ENCODE measurements around the gene CDH4.

The CDH4 gene

GRCh38 chr20:61732511-61733210, 480.6 kb downstream of the CDH4 start:
- no peak for TF ChIP-seq CTCF (IDR thresholded peaks at IDR 0.05; ENCODE audit: extremely low read depth, missing control alignments)
- no peak for DNase-seq (ENCODE audit: low spot score)

GRCh38 chr20:61733216-61733615, 481.2 kb downstream of the CDH4 start:
- DNase-seq (ENCODE audit: low spot score) = no peak
- TF ChIP-seq CTCF (IDR thresholded peaks at IDR 0.05; ENCODE audit: extremely low read depth, missing control alignments) = no peak

- no peak for TF ChIP-seq CTCF (IDR thresholded peaks at IDR 0.05; ENCODE audit: extremely low read depth, missing control alignments)
Observed at GRCh38 chr20:61733891-61734732, 482.1 kb downstream of the CDH4 start.

GRCh38 chr20:61734733-61735502, 482.9 kb downstream of the CDH4 start:
- no peak for TF ChIP-seq CTCF (IDR thresholded peaks at IDR 0.05; ENCODE audit: extremely low read depth, missing control alignments)
- DNase-seq (ENCODE audit: low spot score) = no peak

More at GRCh38 chr20:61733891-61734732, 482.1 kb downstream of the CDH4 start:
- DNase-seq (ENCODE audit: low spot score) = no peak

- DNase-seq (ENCODE audit: low spot score) = no peak
- TF ChIP-seq CTCF (IDR thresholded peaks at IDR 0.05; ENCODE audit: extremely low read depth, missing control alignments) = no peak
Observed at GRCh38 chr20:61735503-61735785, 483.4 kb downstream of the CDH4 start.

- DNase-seq (ENCODE audit: low spot score) = no peak
- TF ChIP-seq CTCF (IDR thresholded peaks at IDR 0.05; ENCODE audit: extremely low read depth, missing control alignments) = no peak
Observed at GRCh38 chr20:61736001-61736635, 484.1 kb downstream of the CDH4 start.

Data from GM20000 (cell line).